Measurements from ENCODE around the gene ZNF519.

The ZNF519 gene

GRCh38 chr18:14092625-14093306 is 39.5 kb downstream of the ZNF519 start:
- DNase-seq, result no peak

DNA sequence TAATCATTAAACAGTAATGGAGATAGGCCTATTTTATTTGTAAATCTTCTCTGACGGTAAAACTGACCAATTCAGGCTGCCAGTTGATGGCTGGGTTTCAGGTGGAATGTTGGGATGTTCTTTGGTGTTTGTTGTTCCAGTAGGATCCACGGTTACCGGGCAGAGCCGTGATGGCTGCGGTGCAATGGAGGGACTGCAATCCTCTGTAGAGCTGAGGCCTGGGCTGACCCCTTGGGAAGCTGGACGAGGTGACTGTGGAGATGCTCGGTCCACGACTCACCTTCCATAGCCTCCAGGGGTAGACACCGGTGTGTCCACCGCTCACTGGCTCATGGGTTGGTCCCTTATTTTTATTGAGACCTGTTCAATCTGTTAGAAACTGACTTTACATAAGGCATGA is 42.5 kb downstream of the ZNF519 start:
- no peak for DNase-seq

GRCh38 chr18:14089191-14089590 is 43.0 kb downstream of the ZNF519 start:
- no peak for DNase-seq

DNA sequence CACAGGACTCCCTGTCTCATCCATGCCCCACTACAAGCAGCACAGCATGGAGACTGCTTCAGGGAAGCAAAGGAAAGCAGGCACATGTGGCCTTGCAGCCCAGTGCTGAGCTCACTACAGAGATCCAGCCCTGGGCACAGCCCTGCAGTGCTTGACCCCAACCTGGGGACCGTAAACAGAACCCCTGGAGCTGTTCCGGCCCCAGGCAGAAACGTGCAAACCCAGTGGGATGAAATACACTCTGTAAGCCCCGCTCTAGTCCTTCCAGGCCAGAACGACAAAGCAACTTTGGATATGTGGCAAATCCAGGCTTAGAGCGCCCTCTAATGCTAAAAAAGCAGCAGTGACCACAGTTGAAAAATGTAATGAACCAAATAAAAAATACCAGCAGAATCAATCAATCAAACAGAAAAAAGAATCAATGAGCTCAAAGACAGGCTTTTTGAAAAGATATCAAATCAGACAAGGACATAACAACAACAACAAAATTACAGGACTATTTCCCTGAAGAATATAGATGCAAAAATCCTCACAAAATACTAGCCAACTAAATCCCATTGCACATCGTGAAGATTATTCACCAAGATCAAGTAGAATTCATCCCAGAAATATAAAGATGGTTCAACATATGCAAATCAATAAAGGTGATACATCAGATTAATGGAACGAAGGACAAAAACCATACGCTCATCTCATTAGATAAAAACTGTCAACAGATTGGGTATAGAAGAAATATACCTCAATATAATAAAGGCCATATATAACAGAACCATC is 45.6 kb downstream of the ZNF519 start:
- DNase-seq, result peak; percentile 11

GRCh38 chr18:14085770-14086457 is 46.3 kb downstream of the ZNF519 start:
- DNase-seq, result no peak

DNA sequence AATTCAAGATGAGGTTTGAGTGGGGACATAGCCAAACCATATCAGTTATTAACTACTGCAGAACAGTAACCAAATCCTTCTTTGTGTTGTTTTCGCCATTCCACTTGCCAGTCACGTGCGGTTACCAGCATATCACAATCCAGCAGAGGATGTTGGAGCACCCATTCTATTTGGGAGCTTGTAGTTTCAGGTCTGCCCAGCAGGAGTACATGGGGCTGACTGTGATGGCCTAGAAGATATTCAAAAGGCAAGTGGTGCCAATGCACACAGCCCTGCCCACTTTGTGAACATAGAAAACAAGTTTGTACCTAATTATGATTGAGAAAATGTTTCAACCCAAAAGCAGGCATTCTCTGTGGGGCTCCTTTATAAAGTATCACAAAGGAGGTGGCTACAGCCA is 57.0 kb downstream of the ZNF519 start:
- DNase-seq, result no peak

GRCh38 chr18:14074187-14074586 is 58.0 kb downstream of the ZNF519 start:
- no peak for DNase-seq

GRCh38 chr18:14053661-14054060 is 78.6 kb downstream of the ZNF519 start:
- no peak for DNase-seq
